HL-60 (cell line): ENCODE data around the gene COBL.

Source experiments
- CTCF ChIP-seq: IDR thresholded peaks from one replicate; pipeline ENCODE4 v1.5.1; 2011; ENCODE audit warnings: low read length, control low read depth, inconsistent platforms; ENCODE audit not compliant: insufficient read depth
- TF ChIP-seq, protein P1 (sequence below): IDR thresholded peaks from 2 replicates; pipeline ENCODE4 v1.6.1; 2012; ENCODE audit warnings: low read depth; ENCODE audit not compliant: insufficient replicate concordance

DNA sequence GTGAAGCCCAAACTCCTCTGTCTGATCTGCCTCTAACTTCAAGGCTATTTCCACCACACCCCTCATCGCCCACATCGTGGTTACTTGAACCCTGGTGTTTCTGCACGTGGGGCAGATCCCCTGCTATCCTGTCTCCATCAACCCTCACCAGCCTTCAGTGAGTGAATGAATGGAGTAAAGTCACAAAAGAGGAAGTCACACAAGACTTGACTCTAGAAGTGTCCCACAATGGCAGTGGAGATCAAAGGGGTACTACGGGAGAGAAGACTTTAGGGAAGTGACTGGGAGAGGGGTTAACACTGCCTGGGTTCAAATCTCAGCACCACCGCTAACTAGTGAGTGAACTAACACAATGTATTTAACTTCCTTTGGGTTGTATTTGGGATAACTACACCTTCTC is 85.9 kb downstream of the COBL start:
- TF ChIP-seq CTCF: no peak
- TF ChIP-seq, protein P1, sequence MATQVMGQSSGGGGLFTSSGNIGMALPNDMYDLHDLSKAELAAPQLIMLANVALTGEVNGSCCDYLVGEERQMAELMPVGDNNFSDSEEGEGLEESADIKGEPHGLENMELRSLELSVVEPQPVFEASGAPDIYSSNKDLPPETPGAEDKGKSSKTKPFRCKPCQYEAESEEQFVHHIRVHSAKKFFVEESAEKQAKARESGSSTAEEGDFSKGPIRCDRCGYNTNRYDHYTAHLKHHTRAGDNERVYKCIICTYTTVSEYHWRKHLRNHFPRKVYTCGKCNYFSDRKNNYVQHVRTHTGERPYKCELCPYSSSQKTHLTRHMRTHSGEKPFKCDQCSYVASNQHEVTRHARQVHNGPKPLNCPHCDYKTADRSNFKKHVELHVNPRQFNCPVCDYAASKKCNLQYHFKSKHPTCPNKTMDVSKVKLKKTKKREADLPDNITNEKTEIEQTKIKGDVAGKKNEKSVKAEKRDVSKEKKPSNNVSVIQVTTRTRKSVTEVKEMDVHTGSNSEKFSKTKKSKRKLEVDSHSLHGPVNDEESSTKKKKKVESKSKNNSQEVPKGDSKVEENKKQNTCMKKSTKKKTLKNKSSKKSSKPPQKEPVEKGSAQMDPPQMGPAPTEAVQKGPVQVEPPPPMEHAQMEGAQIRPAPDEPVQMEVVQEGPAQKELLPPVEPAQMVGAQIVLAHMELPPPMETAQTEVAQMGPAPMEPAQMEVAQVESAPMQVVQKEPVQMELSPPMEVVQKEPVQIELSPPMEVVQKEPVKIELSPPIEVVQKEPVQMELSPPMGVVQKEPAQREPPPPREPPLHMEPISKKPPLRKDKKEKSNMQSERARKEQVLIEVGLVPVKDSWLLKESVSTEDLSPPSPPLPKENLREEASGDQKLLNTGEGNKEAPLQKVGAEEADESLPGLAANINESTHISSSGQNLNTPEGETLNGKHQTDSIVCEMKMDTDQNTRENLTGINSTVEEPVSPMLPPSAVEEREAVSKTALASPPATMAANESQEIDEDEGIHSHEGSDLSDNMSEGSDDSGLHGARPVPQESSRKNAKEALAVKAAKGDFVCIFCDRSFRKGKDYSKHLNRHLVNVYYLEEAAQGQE: no peak
